Panc1 (cell line): Measurements from ENCODE around the gene RPRD2.

Source experiments
- POLR2AphosphoS5 ChIP-seq: IDR thresholded peaks from 2 replicates; pipeline ENCODE4 v1.6.1; 2012; ENCODE audit warnings: mild to moderate bottlenecking, low read depth, low read length, moderate library complexity
- TCF7L2 ChIP-seq: IDR thresholded peaks from 2 replicates; pipeline ENCODE4 v1.6.1; 2011; ENCODE audit warnings: mild to moderate bottlenecking, low read depth, low read length, inconsistent platforms
- TF ChIP-seq, protein P1 (sequence below): fragments of 450-650 bp; IDR thresholded peaks from 2 replicates; pipeline ENCODE4 v1.5.1; 2017; ENCODE audit warnings: mild to moderate bottlenecking
- TF ChIP-seq, protein P2 (sequence below), 2 experiments: IDR thresholded peaks; 2 replicates each; pipeline ENCODE4 v1.6.1; 2011 to 2012; ENCODE audit warnings: low read depth in 2 of 2, control low read depth in 1 of 2, low read length in 1 of 2, mild to moderate bottlenecking in 1 of 2, moderate library complexity in 1 of 2; ENCODE audit not compliant: insufficient read depth in 1 of 2

DNA sequence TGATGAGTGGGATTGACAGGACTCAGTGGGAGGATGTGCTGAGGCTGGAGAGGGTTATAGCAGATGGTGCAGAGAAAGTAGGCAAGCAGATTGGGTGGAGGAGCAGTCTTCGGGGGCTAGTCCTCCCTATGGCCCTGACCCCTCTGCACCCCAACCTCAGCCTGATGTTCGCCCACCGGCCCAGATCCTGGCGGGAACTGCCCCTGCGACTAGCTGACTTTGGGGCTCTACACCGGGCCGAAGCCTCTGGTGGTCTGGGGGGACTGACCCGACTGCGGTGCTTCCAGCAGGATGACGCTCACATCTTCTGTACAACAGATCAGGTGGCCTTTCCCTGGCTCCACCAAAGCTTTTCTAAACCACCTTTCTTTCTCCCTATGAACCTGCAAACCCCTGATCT is 134.4 kb downstream of the RPRD2 start:
- TF ChIP-seq, protein P1, sequence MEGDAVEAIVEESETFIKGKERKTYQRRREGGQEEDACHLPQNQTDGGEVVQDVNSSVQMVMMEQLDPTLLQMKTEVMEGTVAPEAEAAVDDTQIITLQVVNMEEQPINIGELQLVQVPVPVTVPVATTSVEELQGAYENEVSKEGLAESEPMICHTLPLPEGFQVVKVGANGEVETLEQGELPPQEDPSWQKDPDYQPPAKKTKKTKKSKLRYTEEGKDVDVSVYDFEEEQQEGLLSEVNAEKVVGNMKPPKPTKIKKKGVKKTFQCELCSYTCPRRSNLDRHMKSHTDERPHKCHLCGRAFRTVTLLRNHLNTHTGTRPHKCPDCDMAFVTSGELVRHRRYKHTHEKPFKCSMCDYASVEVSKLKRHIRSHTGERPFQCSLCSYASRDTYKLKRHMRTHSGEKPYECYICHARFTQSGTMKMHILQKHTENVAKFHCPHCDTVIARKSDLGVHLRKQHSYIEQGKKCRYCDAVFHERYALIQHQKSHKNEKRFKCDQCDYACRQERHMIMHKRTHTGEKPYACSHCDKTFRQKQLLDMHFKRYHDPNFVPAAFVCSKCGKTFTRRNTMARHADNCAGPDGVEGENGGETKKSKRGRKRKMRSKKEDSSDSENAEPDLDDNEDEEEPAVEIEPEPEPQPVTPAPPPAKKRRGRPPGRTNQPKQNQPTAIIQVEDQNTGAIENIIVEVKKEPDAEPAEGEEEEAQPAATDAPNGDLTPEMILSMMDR, result no peak
- TF ChIP-seq POLR2AphosphoS5 (no peak), TCF7L2 (no peak)
- TF ChIP-seq, protein P2, sequence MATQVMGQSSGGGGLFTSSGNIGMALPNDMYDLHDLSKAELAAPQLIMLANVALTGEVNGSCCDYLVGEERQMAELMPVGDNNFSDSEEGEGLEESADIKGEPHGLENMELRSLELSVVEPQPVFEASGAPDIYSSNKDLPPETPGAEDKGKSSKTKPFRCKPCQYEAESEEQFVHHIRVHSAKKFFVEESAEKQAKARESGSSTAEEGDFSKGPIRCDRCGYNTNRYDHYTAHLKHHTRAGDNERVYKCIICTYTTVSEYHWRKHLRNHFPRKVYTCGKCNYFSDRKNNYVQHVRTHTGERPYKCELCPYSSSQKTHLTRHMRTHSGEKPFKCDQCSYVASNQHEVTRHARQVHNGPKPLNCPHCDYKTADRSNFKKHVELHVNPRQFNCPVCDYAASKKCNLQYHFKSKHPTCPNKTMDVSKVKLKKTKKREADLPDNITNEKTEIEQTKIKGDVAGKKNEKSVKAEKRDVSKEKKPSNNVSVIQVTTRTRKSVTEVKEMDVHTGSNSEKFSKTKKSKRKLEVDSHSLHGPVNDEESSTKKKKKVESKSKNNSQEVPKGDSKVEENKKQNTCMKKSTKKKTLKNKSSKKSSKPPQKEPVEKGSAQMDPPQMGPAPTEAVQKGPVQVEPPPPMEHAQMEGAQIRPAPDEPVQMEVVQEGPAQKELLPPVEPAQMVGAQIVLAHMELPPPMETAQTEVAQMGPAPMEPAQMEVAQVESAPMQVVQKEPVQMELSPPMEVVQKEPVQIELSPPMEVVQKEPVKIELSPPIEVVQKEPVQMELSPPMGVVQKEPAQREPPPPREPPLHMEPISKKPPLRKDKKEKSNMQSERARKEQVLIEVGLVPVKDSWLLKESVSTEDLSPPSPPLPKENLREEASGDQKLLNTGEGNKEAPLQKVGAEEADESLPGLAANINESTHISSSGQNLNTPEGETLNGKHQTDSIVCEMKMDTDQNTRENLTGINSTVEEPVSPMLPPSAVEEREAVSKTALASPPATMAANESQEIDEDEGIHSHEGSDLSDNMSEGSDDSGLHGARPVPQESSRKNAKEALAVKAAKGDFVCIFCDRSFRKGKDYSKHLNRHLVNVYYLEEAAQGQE (IDR thresholded peaks at IDR 0.05; ENCODE audit: insufficient read depth in 1 of 2, low read depth in 2 of 2, low read length in 1 of 2), result no peak
